22Rv1 (cell line): ENCODE results near the gene SUGCT.

ENCODE experiments used
- CTCF ChIP-seq: fragments of 450-650 bp; IDR thresholded peaks from 2 replicates; pipeline ENCODE4 v1.5.1; 2017; ENCODE audit warnings: mild to moderate bottlenecking
- ZFX ChIP-seq: fragments of 450-650 bp; IDR thresholded peaks from 2 replicates; pipeline ENCODE4 v1.6.1; 2017; ENCODE audit warnings: antibody characterized with exemption, borderline replicate concordance

- TF ChIP-seq CTCF (no peak), ZFX (no peak)
Observed at GRCh38 chr7:40638545-40639320, 503.9 kb downstream of the SUGCT start.
